ENCODE measurements around the gene GPR35. TPM values are rescaled to one million over a fixed set of nuclear protein-coding genes. Genes with fewer than 3 reads are reported as not detected.

GPR35 gene
- total and polyA plus RNA-seq, 4 donors = 0.30 to 2.4 (median 0.44) TPM

- TF ChIP-seq REST (IDR thresholded peaks at IDR 0.05) (no peak), FOXA1 (IDR thresholded peaks at IDR 0.05) (no peak), MAX (IDR thresholded peaks at IDR 0.05) (no peak), NR2F2 (IDR thresholded peaks at IDR 0.05) (no peak), HNF4G (IDR thresholded peaks at IDR 0.05) (no peak), JUND (IDR thresholded peaks at IDR 0.05) (no peak)
Observed at GRCh38 chr2:240597419-240598181, 27.7 kb upstream of the GPR35 start (continued).

- H3K9ac ChIP-seq (ENCODE audit: low read depth in 1 of 2, low read length in 2 of 2) = no peak overlapping the region
- H3K4me1 ChIP-seq (ENCODE audit: control insufficient read depth in 4 of 4, insufficient read depth in 4 of 4, low read length in 3 of 4) = peaks cover 9 to 20% (median 17%) of the 10 kb centered on the region in 4 donors
- no peak overlapping the region for H3K4me3 ChIP-seq (ENCODE audit: low read depth in 1 of 3, low read length in 3 of 3)
- no peaks in the 10 kb centered on the region for H3K27me3 ChIP-seq (ENCODE audit: control insufficient read depth in 4 of 4, insufficient read depth in 4 of 4, low read length in 3 of 4)
- DNase-seq (ENCODE audit: low spot score) = no peak
- TF ChIP-seq TAF1 (conservative IDR thresholded peaks at IDR 0.05) (no peak), MAX (IDR thresholded peaks at IDR 0.05) (no peak), YY1 (IDR thresholded peaks at IDR 0.05) (no peak), ATF3 (IDR thresholded peaks at IDR 0.05) (no peak), RXRA (IDR thresholded peaks at IDR 0.05) (no peak), ZBTB33 (IDR thresholded peaks at IDR 0.05) (no peak), EGR1 (IDR thresholded peaks at IDR 0.05; ENCODE audit: low read depth in 2 of 2) (no peak), JUND (IDR thresholded peaks at IDR 0.05) (no peak), GABPA (IDR thresholded peaks at IDR 0.05 in 1 of 2, conservative IDR thresholded peaks at IDR 0.05 in 1 of 2) (no peak), FOXA1 (IDR thresholded peaks at IDR 0.05) (no peak), NR2F2 (IDR thresholded peaks at IDR 0.05) (no peak), HNF4G (IDR thresholded peaks at IDR 0.05) (no peak), RAD21 (IDR thresholded peaks at IDR 0.05) (no peak), HNF4A (conservative IDR thresholded peaks at IDR 0.05) (no peak), REST (IDR thresholded peaks at IDR 0.05) (no peak), FOXA2 (IDR thresholded peaks at IDR 0.05) (no peak), CTCF (IDR thresholded peaks at IDR 0.05; ENCODE audit: low read depth, low read length, missing input control) (no peak), SP1 (IDR thresholded peaks at IDR 0.05) (no peak)
- no peak overlapping the region for H3K27ac ChIP-seq (ENCODE audit: low read depth in 1 of 2, low read length in 2 of 2)
- H3K9me3 ChIP-seq (ENCODE audit: control insufficient read depth in 4 of 4, low read length in 3 of 4) = no peaks in the 10 kb centered on the region
- peaks cover 0 to 11% (median 4%) of the 10 kb centered on the region in 4 donors for H3K36me3 ChIP-seq (ENCODE audit: control insufficient read depth in 4 of 4, insufficient read depth in 3 of 4, low read depth in 1 of 4, low read length in 3 of 4)
- 97% methylated on average over 17 of the region's 17 CpGs for WGBS
Observed at GRCh38 chr2:240598311-240598911, 26.9 kb upstream of the GPR35 start.
